GM13977 (cell line): Measurements from ENCODE around the gene CACNA2D1.

ENCODE experiments used
- DNase-seq: peaks from one replicate; pipeline ENCODE4 v3.0.0; 2012; ENCODE audit warnings: low spot score
- CTCF ChIP-seq: IDR thresholded peaks from 2 replicates; pipeline ENCODE4 v1.5.1; 2012; ENCODE audit warnings: mild to moderate bottlenecking, control low read depth; ENCODE audit not compliant: insufficient read depth; ENCODE audit errors: extremely low read depth, missing control alignments
- in situ Hi-C: fragments of 300-500 bp; cut with MboI; formaldehyde crosslinking; loops from one replicate; pipeline ENCODE4 v1.12.0; 2022; ENCODE audit warnings: low sequenced_read_pairs, low pct_unique_long_range_greater_than_20kb, mixed read lengths, inconsistent platforms; ENCODE audit not compliant: unreplicated experiment

The CACNA2D1 gene

GRCh38 chr7:82359426-82359825 lies 84.2 kb downstream of the CACNA2D1 start:
- in situ Hi-C loops, result no loop called here
- DNase-seq, result no peak
- TF ChIP-seq CTCF, result no peak

DNA sequence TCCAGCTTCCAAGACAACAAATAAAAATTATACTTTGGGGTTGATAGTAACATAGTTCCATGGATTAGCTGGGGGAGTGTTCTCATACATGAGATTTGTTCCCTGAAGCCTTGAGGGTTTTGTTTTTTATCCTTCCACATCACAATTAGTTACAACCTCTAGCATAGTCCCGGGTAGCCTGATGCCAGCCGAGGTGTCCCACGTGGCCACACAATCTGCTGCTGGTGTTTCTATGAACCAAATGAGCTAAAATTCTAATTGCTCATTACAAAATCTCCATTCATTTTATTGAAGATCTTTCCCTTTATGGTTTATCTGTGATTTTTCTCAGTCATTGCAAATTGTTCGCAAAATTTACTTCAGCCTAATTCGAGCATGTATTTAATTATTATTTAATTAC lies 84.7 kb downstream of the CACNA2D1 start:
- TF ChIP-seq CTCF, result no peak
- in situ Hi-C loops, result no loop called here
- DNase-seq, result no peak

DNA sequence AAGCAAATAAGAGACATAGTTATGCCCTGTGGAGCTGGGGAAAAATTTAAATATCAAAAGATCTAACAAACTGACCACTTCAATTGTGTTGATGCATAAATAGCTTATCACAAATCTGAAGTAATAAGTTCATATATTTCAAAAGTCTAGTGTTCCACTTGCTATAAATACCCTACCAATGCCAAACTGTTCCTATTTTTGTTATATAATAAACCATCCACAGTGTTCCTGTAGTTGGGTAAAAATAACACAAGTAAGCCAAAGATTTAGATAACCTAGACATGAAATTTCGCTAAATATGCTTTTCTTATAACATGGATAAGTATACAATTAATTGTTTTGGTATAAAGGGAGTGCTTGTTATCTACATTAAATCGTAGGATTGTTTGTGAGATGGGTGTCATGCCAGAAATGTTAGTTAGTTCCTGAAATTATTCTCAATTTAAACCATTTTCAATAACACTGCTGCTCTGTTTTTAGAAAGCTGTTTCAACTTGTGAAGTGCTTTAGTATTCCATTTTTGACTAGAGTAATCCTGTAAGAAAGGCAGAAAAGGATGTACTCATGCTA lies 85.5 kb downstream of the CACNA2D1 start:
- TF ChIP-seq CTCF, result no peak
- no peak for DNase-seq
- in situ Hi-C loops, result no loop called here

GRCh38 chr7:82348251-82348650 lies 95.3 kb downstream of the CACNA2D1 start:
- in situ Hi-C loops, result no loop called here
- TF ChIP-seq CTCF, result no peak
- DNase-seq, result no peak

DNA sequence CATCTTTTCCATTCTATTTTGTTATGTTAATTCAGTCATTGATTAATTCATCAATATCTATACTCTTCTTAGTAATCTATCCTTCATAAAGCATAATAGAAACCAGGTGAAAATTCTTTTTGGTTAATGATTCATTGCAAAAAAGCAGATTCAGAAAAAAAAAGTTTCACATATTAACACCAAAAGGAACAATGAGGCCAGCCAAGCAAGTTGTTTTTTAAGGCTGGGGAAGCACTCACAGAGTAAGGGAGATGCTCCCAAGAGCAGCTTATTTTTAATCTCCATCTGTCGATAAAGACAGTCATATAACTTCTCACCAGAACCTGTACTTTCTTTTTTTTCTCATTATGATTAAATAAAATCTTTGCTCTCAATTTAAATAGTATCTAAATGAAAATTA lies 95.8 kb downstream of the CACNA2D1 start:
- in situ Hi-C loops, result no loop called here
- no peak for DNase-seq
- no peak for TF ChIP-seq CTCF

DNA sequence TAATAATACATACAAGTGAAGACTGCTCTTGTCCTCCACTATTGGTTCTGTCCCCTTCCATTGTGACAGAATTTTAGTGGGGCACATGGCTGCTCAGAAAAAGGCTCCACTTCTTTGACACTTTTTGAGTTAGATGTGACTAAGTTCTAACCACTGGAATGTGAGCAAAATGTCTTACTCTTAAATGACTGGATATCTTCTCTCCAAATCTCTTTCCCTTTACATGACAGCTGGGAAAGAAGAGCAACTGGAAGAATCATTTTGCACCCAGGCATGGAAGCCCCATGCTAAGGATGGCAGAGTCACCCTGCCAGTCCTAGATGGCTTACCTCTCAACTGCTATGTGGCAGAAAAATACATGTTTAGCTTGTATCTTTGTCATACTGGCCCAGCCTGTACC lies 97.7 kb downstream of the CACNA2D1 start:
- in situ Hi-C loops, result no loop called here
- DNase-seq, result no peak
- TF ChIP-seq CTCF, result no peak

GRCh38 chr7:82343716-82344115 lies 99.9 kb downstream of the CACNA2D1 start:
- no peak for DNase-seq
- TF ChIP-seq CTCF, result no peak
- in situ Hi-C loops, result no loop called here
